Psoas muscle (tissue), 8 donors: ENCODE data around the gene GATA1. TPM values are rescaled to one million over a fixed set of nuclear protein-coding genes. Genes with fewer than 3 reads are reported as not detected.

ENCODE experiments used
- ATAC-seq, 4 donors: fragments of 200-7000 bp; cut with Tn5 transposase; one replicate each; pipeline ENCODE4 v1.9.1; 2020; ENCODE audit warnings: moderate library complexity in 3 of 4, mild to moderate bottlenecking in 2 of 4
- DNase-seq, 2 donors: peaks; one replicate each; pipeline ENCODE4 v3.0.0-alpha.2; 2020
- H3K27ac ChIP-seq: fragments of 200-600 bp; one replicate; pipeline ENCODE4 v1.8.0; 2022
- H3K27me3 ChIP-seq, 3 donors: fragments of 200-600 bp in 1 of 3; one replicate each; pipeline versions ENCODE4 v1.6.1 to v1.8.0; 2013 to 2022; ENCODE audit warnings: low read length in 2 of 3, mild to moderate bottlenecking in 2 of 3, moderate library complexity in 1 of 3; ENCODE audit not compliant: insufficient read depth in 3 of 3
- H3K36me3 ChIP-seq, 2 donors: fragments of 200-600 bp in 1 of 2; one replicate each; pipeline versions ENCODE4 v1.6.1 to v1.8.0; 2013 to 2022; ENCODE audit warnings: low read depth in 1 of 2, mild to moderate bottlenecking in 1 of 2, moderate library complexity in 1 of 2; ENCODE audit not compliant: insufficient read depth in 1 of 2
- H3K4me1 ChIP-seq: fragments of 200-600 bp; one replicate; pipeline ENCODE4 v1.8.0; 2022
- H3K4me3 ChIP-seq: fragments of 200-600 bp; one replicate; pipeline ENCODE4 v1.8.0; 2022; ENCODE audit warnings: mild to moderate bottlenecking
- H3K9me3 ChIP-seq: fragments of 200-600 bp; one replicate; pipeline ENCODE4 v1.8.0; 2022
- CTCF ChIP-seq: fragments of 200-600 bp; IDR thresholded peaks from one replicate; pipeline ENCODE4 v1.8.0; 2022; ENCODE audit warnings: antibody characterized with exemption
- WGBS, 3 donors: extraction: QIAGEN DNeasy Blood & Tissue Kit; methylation state at CpG; one replicate each; pipeline versions ENCODE4 v1.1.6 to v1.1.7; 2013; 5-methylcytosine and 5-hydroxymethylcytosine counted together
- intact Hi-C, 2 donors: fragments of 100-400 bp; cut with DNase I; formaldehyde crosslinking; loops; one replicate each; pipeline versions ENCODE4 v1.11.0 to v1.14.2; 2022
- polyA plus RNA-seq, 3 donors: library from polyadenylated mRNA; stranded (reverse); fragments of 200-250 nt; gene quantifications; one replicate each; pipeline ENCODE4 v1.2.3, GENCODE V29; 2013
- total RNA-seq, 4 donors: library from RNA; stranded (reverse); fragmentation: NEBNext Ultra II Directional in 2 of 4; extraction: Animal tissue kit (Norgen Biotek cat#: 25700) in 2 of 4; gene quantifications; one replicate each; pipeline versions ENCODE4 v1.2.1 to v1.2.4, GENCODE V29; 2021 to 2023
- donor health status: healthy with polysubstance abuse.
- donor health status: DM: no; HTN: no; CAD: no; lungs with moderate emphysema.
- donor health status: Bipolar disorder and iron deficiency.
- donor health status: healthy.
- donor health status: DM: yes; HTN: yes; CAD: no.
- donor health status: DM: no; HTN: no; CAD: no.
- donor health status: DM: no; HTN: no; CAD: no.
- donor health status: DM: yes; HTN: yes; CAD: no.

Gene GATA1
- total and polyA plus RNA-seq, 7 donors = 0.03 to 0.17 (median 0.04) TPM; not detected in 4

- Histone ChIP-seq H3K4me3 (no peak overlapping the region), H3K36me3 (no peaks in the 10 kb centered on the region), H3K9me3 (no peaks in the 10 kb centered on the region), H3K27me3 (peaks cover 0 to 32% (median 0%) of the 10 kb centered on the region in 3 donors), H3K4me1 (no peaks in the 10 kb centered on the region), H3K27ac (no peak overlapping the region)
- TF ChIP-seq CTCF = no peak
- ATAC-seq (no peak), DNase-seq (no peak)
- 74 to 91% (median 88%) methylated on average over 6 to 7 of the region's 7 CpGs for WGBS, 3 donors
- intact Hi-C loops = no loop called here
Measured at GRCh38 chrX:48792219-48792618, 5.8 kb downstream of the GATA1 start.

GRCh38 chrX:48793935-48794334 is 7.5 kb downstream of the GATA1 start:
- 80 to 81% (median 81%) methylated on average over 4 of the region's 4 CpGs for WGBS, 3 donors
- intact Hi-C loops = no loop called here
- no peak for TF ChIP-seq CTCF

GRCh38 chrX:48794340-48794910 is 8.0 kb downstream of the GATA1 start:
- Histone ChIP-seq H3K9me3 (no peaks in the 10 kb centered on the region), H3K4me1 (no peaks in the 10 kb centered on the region), H3K4me3 (no peak overlapping the region), H3K36me3 (no peaks in the 10 kb centered on the region), H3K27me3 (peaks cover 0 to 12% (median 0%) of the 10 kb centered on the region in 3 donors), H3K27ac (no peak overlapping the region)
- DNase-seq = no peak
- no peak for TF ChIP-seq CTCF
- ATAC-seq = no peak
- intact Hi-C loops = no loop called here
- 62 to 77% (median 64%) methylated on average over 12 of the region's 12 CpGs for WGBS, 3 donors

More at GRCh38 chrX:48793935-48794334, 7.5 kb downstream of the GATA1 start:
- H3K27ac ChIP-seq = no peak overlapping the region
- H3K27me3 ChIP-seq = peaks cover 0 to 16% (median 0%) of the 10 kb centered on the region in 3 donors
- no peaks in the 10 kb centered on the region for H3K9me3 ChIP-seq
- H3K36me3 ChIP-seq = no peaks in the 10 kb centered on the region
- H3K4me3 ChIP-seq = no peak overlapping the region
- no peaks in the 10 kb centered on the region for H3K4me1 ChIP-seq
- no peak for DNase-seq
- ATAC-seq = no peak

- no peak for TF ChIP-seq CTCF
- DNase-seq (no peak), ATAC-seq (no peak)
- Histone ChIP-seq H3K9me3 (no peaks in the 10 kb centered on the region), H3K27me3 (peaks cover 0 to 10% (median 0%) of the 10 kb centered on the region in 3 donors), H3K36me3 (no peaks in the 10 kb centered on the region), H3K27ac (no peak overlapping the region), H3K4me3 (no peak overlapping the region), H3K4me1 (no peaks in the 10 kb centered on the region)
- intact Hi-C loops = loop anchor here in 1 of 2 donors (5.0 kb wide), 1 partner anchor 58 kb away; no protein-coding TSS in a partner anchor
- WGBS, 3 donors = 63 to 81% (median 75%) methylated on average over 7 to 8 of the region's 8 CpGs
Measured at GRCh38 chrX:48794911-48795515, 8.6 kb downstream of the GATA1 start.
